Measurements from ENCODE around the gene IGSF6.
"Not testable (repeated sequence)": the region's sequence is repeated elsewhere in the genome, so short reads cannot be mapped to it uniquely, and the experiment has no call there.

Gene IGSF6

GRCh38 chr16:21650521-21650920 lies 1.9 kb downstream of the IGSF6 start:
- Histone ChIP-seq H3K36me3 (ENCODE audit: control insufficient read depth, insufficient read depth, low read length) (no peaks in the 10 kb centered on the region; the same call in 1 of the 2 replicates), H3K4me3 (replicated peaks; ENCODE audit: low read depth, low read length) (no peak overlapping the region), H3K27me3 (replicated peaks; ENCODE audit: control insufficient read depth, insufficient read depth, low read length) (no peaks in the 10 kb centered on the region; the same call in 1 of the 2 replicates)
- DNase-seq (ENCODE audit: extremely low read depth, insufficient read length) = no peak
- no peak for TF ChIP-seq CTCF (IDR thresholded peaks at IDR 0.05; ENCODE audit: insufficient read depth, low read length, poor library complexity, severe bottlenecking)

DNA sequence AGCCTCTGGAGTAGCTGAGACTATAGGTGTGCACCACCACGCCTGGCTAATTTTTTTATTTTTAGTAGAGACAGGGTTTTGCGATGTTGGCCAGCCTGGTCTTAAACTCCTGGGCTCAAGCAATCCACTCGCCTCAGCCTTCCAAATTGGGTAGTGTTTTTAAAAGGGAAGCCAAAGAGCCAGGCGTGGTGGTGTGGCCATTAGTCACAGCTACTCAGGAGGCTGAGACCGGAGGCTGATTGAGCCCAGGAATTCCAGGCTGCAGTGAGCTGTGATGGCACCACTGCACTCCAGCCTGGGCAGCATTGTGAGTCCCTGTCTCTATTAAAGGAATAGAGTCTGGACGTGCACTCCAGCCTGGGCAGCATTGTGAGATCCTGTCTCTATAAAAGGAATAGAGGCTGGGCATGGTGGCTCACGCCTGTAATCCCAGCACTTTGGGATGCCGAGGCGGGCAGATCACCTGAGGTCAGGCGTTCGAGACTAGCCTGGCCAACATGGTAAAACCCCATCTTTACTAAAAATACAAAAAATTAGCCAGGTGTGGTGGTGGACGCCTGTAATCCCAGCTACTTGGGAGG lies 2.5 kb downstream of the IGSF6 start:
- not testable (repeated sequence) for DNase-seq (ENCODE audit: extremely low read depth, insufficient read length); H3K27me3 ChIP-seq (replicated peaks; ENCODE audit: control insufficient read depth, insufficient read depth, low read length); H3K36me3 ChIP-seq (ENCODE audit: control insufficient read depth, insufficient read depth, low read length); H3K4me3 ChIP-seq (replicated peaks; ENCODE audit: low read depth, low read length)

GRCh38 chr16:21647562-21648164 lies 4.7 kb downstream of the IGSF6 start:
- DNase-seq (ENCODE audit: extremely low read depth, insufficient read length) = no peak
- TF ChIP-seq CTCF (IDR thresholded peaks at IDR 0.05; ENCODE audit: insufficient read depth, low read length, poor library complexity, severe bottlenecking) = no peak
- Histone ChIP-seq H3K4me3 (replicated peaks; ENCODE audit: low read depth, low read length) (no peak overlapping the region), H3K36me3 (ENCODE audit: control insufficient read depth, insufficient read depth, low read length) (no peaks in the 10 kb centered on the region; the same call in 1 of the 2 replicates), H3K27me3 (replicated peaks; ENCODE audit: control insufficient read depth, insufficient read depth, low read length) (no peaks in the 10 kb centered on the region)

GRCh38 chr16:21646721-21647561 lies 5.5 kb downstream of the IGSF6 start:
- H3K4me3 ChIP-seq (replicated peaks; ENCODE audit: low read depth, low read length) = no peak overlapping the region
- DNase-seq (ENCODE audit: extremely low read depth, insufficient read length) = peak; percentile 81
- no peaks in the 10 kb centered on the region; the same call in 1 of the 2 replicates for H3K36me3 ChIP-seq (ENCODE audit: control insufficient read depth, insufficient read depth, low read length)
- H3K27me3 ChIP-seq (replicated peaks; ENCODE audit: control insufficient read depth, insufficient read depth, low read length) = no peaks in the 10 kb centered on the region
- no peak for TF ChIP-seq CTCF (IDR thresholded peaks at IDR 0.05; ENCODE audit: insufficient read depth, low read length, poor library complexity, severe bottlenecking)

DNA sequence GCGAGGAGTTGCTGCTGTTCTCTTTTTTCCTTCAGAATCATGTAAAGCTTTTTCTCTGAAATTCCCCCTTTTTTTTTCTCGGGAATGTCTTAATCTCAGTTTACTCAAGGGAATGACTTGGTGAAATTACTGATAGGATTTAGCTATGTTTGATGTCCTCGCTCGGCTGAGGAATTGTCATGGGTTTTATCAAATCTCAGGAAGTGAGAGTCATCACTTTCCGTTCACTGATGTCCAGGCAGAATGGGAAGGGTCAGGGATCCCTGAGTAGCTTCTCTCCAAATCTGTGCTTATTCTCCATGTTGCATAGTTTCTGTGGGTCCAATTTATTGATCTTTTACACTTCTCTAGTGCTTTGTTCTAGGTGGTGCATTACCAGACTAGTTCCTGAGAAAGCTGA lies 6.3 kb downstream of the IGSF6 start:
- Histone ChIP-seq H3K27me3 (replicated peaks; ENCODE audit: control insufficient read depth, insufficient read depth, low read length) (no peaks in the 10 kb centered on the region), H3K4me3 (replicated peaks; ENCODE audit: low read depth, low read length) (no peak overlapping the region), H3K36me3 (ENCODE audit: control insufficient read depth, insufficient read depth, low read length) (no peaks in the 10 kb centered on the region; the same call in 1 of the 2 replicates)
- no peak for TF ChIP-seq CTCF (IDR thresholded peaks at IDR 0.05; ENCODE audit: insufficient read depth, low read length, poor library complexity, severe bottlenecking)
- no peak for DNase-seq (ENCODE audit: extremely low read depth, insufficient read length)

DNA sequence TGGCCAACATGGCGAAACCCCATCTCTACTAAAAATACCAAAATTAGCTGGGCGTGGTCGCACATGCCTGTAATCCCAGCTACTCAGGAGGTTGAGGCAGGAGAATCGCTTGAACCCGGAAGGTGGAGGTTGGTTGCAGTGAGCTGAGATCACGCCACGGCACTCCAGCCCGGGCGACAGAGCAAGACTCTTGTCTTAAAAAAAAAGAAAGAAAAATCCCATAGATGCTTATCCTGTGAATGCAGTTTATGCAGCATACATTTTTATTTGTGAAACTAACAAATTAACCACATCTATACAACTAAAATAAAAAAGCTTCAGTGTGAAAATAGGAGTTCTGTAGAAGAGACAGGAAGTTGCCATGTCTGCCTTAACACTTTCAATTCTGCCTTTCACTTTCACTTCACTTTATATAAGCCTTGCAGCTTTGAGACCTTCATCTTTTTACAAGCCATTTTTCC lies 7.1 kb downstream of the IGSF6 start:
- peak; percentile 73 for DNase-seq (ENCODE audit: extremely low read depth, insufficient read length)
- peak overlapping the region; percentile 50 for H3K4me3 ChIP-seq (replicated peaks; ENCODE audit: low read depth, low read length)
- no peaks in the 10 kb centered on the region; the same call in 1 of the 2 replicates for H3K36me3 ChIP-seq (ENCODE audit: control insufficient read depth, insufficient read depth, low read length)
- TF ChIP-seq CTCF (IDR thresholded peaks at IDR 0.05; ENCODE audit: insufficient read depth, low read length, poor library complexity, severe bottlenecking) = no peak
- H3K27me3 ChIP-seq (replicated peaks; ENCODE audit: control insufficient read depth, insufficient read depth, low read length) = no peaks in the 10 kb centered on the region
